HCT116 (cell line): ENCODE results near the gene MTMR1. TPM values are rescaled to one million over a fixed set of nuclear protein-coding genes. Genes with fewer than 3 reads are reported as not detected.

Source experiments
- ATAC-seq: fragments of 200-7000 bp; cut with Tn5 transposase; 2 replicates; pipeline ENCODE4 v1.9.1; 2020; ENCODE audit warnings: mild to moderate bottlenecking, moderate library complexity
- BruUV-seq: library from RNA; stranded (reverse); fragments of 400-500 nt; replicated peaks from 2 replicates; lab custom pipeline; 2021; lab: Mats Ljungman, UMichigan
- CTCF ChIA-PET: fragments of 300-600 bp; sonication (Branson Sonifier 250); formaldehyde crosslinking; loops from one replicate; lab custom pipeline; 2021; ENCODE audit warnings: antibody characterized with exemption; lab: Charles Lee
- POLR2A ChIA-PET: fragments of 300-600, 350-600 bp; sonication (Branson Sonifier 250); formaldehyde crosslinking; loops from one replicate; lab custom pipeline; 2021; ENCODE audit warnings: antibody characterized with exemption; lab: Charles Lee
- RAD21 ChIA-PET, 2 experiments: fragments of 300-600 bp; sonication (Branson Sonifier 250); formaldehyde crosslinking; loops; one replicate each; lab custom pipeline; 2023; ENCODE audit warnings: low total read pairs in 2 of 2; ENCODE audit not compliant: uncharacterized antibody in 2 of 2, unreplicated experiment in 2 of 2, low non-redundant PET in 1 of 2; lab: Charles Lee
- DNase-seq: peaks from one replicate; pipeline ENCODE4 v3.0.0-alpha.2; 2010; ENCODE audit warnings: low read depth, low spot score
- H2AFZ ChIP-seq: fragments of 200-600 bp; shearing (Covaris generic), sonication (generic); 2 replicates; pipeline ENCODE4 v1.6.1; 2017; ENCODE audit warnings: low read depth, mixed run types, mixed read lengths, antibody characterized with exemption, low read length; ENCODE audit not compliant: poor library complexity, severe bottlenecking
- H3K27ac ChIP-seq: 2 replicates; pipeline ENCODE4 v1.5.1; 2012; ENCODE audit warnings: low read depth, low read length
- H3K27me3 ChIP-seq: fragments of 200-600 bp; sonication (generic); 2 replicates; pipeline ENCODE4 v1.6.1; 2016; ENCODE audit warnings: mixed run types, low read length, mixed read lengths; ENCODE audit not compliant: insufficient read depth
- H3K36me3 ChIP-seq, 2 experiments: fragments of 200-500 bp in 1 of 2; fragments of 200-600 bp in 1 of 2; sonication (Bioruptor generic) in 1 of 2; sonication (generic) in 1 of 2; 2 replicates each; pipeline versions ENCODE4 v1.5.1 to v1.6.1; 2014 to 2016; ENCODE audit warnings: low read length in 2 of 2, inconsistent platforms in 1 of 2, mixed read lengths in 1 of 2, mixed run types in 1 of 2; ENCODE audit not compliant: insufficient read depth in 2 of 2, control insufficient read depth in 1 of 2
- H3K4me1 ChIP-seq, 2 experiments: fragments of 200-600 bp in 1 of 2; sonication (generic) in 1 of 2; 2 replicates each; pipeline versions ENCODE4 v1.5.1 to v1.6.1; 2012 to 2017; ENCODE audit warnings: low read length in 2 of 2, inconsistent platforms in 1 of 2, mild to moderate bottlenecking in 1 of 2, mixed read lengths in 1 of 2, mixed run types in 1 of 2, moderate library complexity in 1 of 2; ENCODE audit not compliant: insufficient read depth in 2 of 2, control insufficient read depth in 1 of 2
- H3K4me2 ChIP-seq: fragments of 200-600 bp; sonication (generic); 2 replicates; pipeline ENCODE4 v1.6.1; 2017; ENCODE audit warnings: mixed run types, low read length, mixed read lengths
- H3K4me3 ChIP-seq, 2 experiments: fragments of 200-600 bp in 1 of 2; sonication (generic) in 1 of 2; replicated peaks in 1 of 2; 2 replicates each; pipeline ENCODE4 v1.5.1; 2011 to 2016; ENCODE audit warnings: low read length in 2 of 2, control low read depth in 1 of 2, low read depth in 1 of 2, mild to moderate bottlenecking in 1 of 2, mixed read lengths in 1 of 2, mixed run types in 1 of 2
- H3K79me2 ChIP-seq: fragments of 200-600 bp; sonication (generic); 2 replicates; pipeline ENCODE4 v1.6.1; 2017; ENCODE audit warnings: mild to moderate bottlenecking, mixed run types, low read length, moderate library complexity, mixed read lengths; ENCODE audit not compliant: insufficient read depth
- H3K9ac ChIP-seq: fragments of 200-600 bp; sonication (generic); 2 replicates; pipeline ENCODE4 v1.6.1; 2016; ENCODE audit warnings: low read length, mixed read lengths
- H3K9me2 ChIP-seq: fragments of 200-600 bp; sonication (generic), shearing (Covaris generic); 2 replicates; pipeline ENCODE4 v1.6.1; 2017; ENCODE audit warnings: mixed run types, mild to moderate bottlenecking, moderate library complexity; ENCODE audit not compliant: insufficient read depth
- H3K9me3 ChIP-seq, 2 experiments: fragments of 200-500 bp in 1 of 2; fragments of 200-600 bp in 1 of 2; sonication (Bioruptor generic) in 1 of 2; sonication (generic) in 1 of 2; 2 replicates each; pipeline ENCODE4 v1.6.1; 2014 to 2017; ENCODE audit warnings: low read length in 2 of 2, mixed read lengths in 2 of 2, inconsistent platforms in 1 of 2, low read depth in 1 of 2, mild to moderate bottlenecking in 1 of 2, mixed run types in 1 of 2, moderate library complexity in 1 of 2; ENCODE audit not compliant: control insufficient read depth in 1 of 2, insufficient read depth in 1 of 2
- H4K20me1 ChIP-seq: fragments of 200-600 bp; sonication (generic), shearing (Covaris generic); 2 replicates; pipeline ENCODE4 v1.6.1; 2017; ENCODE audit warnings: mixed run types, mild to moderate bottlenecking, moderate library complexity; ENCODE audit not compliant: insufficient read depth
- CBX3 ChIP-seq: IDR thresholded peaks from 2 replicates; pipeline ENCODE4 v1.6.1; 2012; ENCODE audit warnings: low read depth
- CEBPB ChIP-seq: IDR thresholded peaks from 2 replicates; pipeline ENCODE4 v1.6.1; 2012; ENCODE audit warnings: low read depth
- EZH2 ChIP-seq: fragments of 200-600 bp; sonication (generic); IDR thresholded peaks from 2 replicates; pipeline ENCODE4 v1.6.1; 2017; ENCODE audit warnings: antibody characterized with exemption, mixed run types
- FOSL1 ChIP-seq: IDR thresholded peaks from 2 replicates; pipeline ENCODE4 v1.6.1; 2012; ENCODE audit warnings: low read depth
- JUND ChIP-seq: IDR thresholded peaks from 2 replicates; pipeline ENCODE4 v1.6.1; 2012
- POLR2A ChIP-seq: IDR thresholded peaks from 2 replicates; pipeline ENCODE4 v1.7.0; 2011; ENCODE audit warnings: borderline replicate concordance; ENCODE audit not compliant: insufficient read depth, insufficient read length; ENCODE audit errors: extremely low read depth
- POLR2AphosphoS5 ChIP-seq: IDR thresholded peaks from 2 replicates; pipeline ENCODE4 v1.6.1; 2011; ENCODE audit warnings: mild to moderate bottlenecking, low read depth, low read length, moderate library complexity
- RAD21 ChIP-seq: IDR thresholded peaks from 2 replicates; pipeline ENCODE4 v1.6.1; 2012; ENCODE audit warnings: low read depth, mild to moderate bottlenecking
- SIN3A ChIP-seq: IDR thresholded peaks from 2 replicates; pipeline ENCODE4 v1.6.1; 2012; ENCODE audit warnings: low read depth
- SP1 ChIP-seq: IDR thresholded peaks from 2 replicates; pipeline ENCODE4 v1.6.1; 2012; ENCODE audit warnings: low read depth
- SRF ChIP-seq: IDR thresholded peaks from 2 replicates; pipeline ENCODE4 v1.6.1; 2012; ENCODE audit warnings: low read depth
- YY1 ChIP-seq: IDR thresholded peaks from 2 replicates; pipeline ENCODE4 v1.6.1; 2011; ENCODE audit warnings: low read length, low read depth, moderate library complexity, mild to moderate bottlenecking; ENCODE audit not compliant: insufficient replicate concordance; ENCODE audit errors: extremely low read depth
- ZFX ChIP-seq: fragments of 450-650 bp; IDR thresholded peaks from 2 replicates; pipeline ENCODE4 v1.6.1; 2017
- ZNF274 ChIP-seq: fragments of 200-500 bp; sonication (Bioruptor generic); IDR thresholded peaks from 2 replicates; pipeline ENCODE4 v1.6.1; 2014; ENCODE audit warnings: mild to moderate bottlenecking, low read depth, low read length, inconsistent platforms
- intact Hi-C: fragments of 100-400 bp; cut with micrococcal nuclease; formaldehyde crosslinking; loops from 2 replicates; pipeline ENCODE4 v1.10.0; 2022
- total RNA-seq: library from RNA; stranded (reverse); gene quantifications from one replicate; pipeline ENCODE4 v1.2.1, GENCODE V29; 2021; ENCODE audit not compliant: unreplicated experiment
- TF ChIP-seq, protein P1 (sequence below), 3 experiments: fragments of 200-600 bp in 1 of 3; sonication (generic) in 1 of 3; IDR thresholded peaks in 2 of 3; conservative IDR thresholded peaks in 1 of 3; 2 replicates each; pipeline ENCODE4 v1.5.1; 2012 to 2017; ENCODE audit warnings: low read depth in 2 of 3, low read length in 2 of 3, antibody characterized with exemption in 1 of 3, borderline replicate concordance in 1 of 3, control low read depth in 1 of 3, mild to moderate bottlenecking in 1 of 3, mixed read lengths in 1 of 3, mixed run types in 1 of 3, moderate library complexity in 1 of 3; ENCODE audit not compliant: insufficient read depth in 1 of 3
- TF ChIP-seq, protein P2 (sequence below): IDR thresholded peaks from 2 replicates; pipeline ENCODE4 v1.6.1; 2012
- TF ChIP-seq, protein P3 (sequence below): IDR thresholded peaks from 2 replicates; pipeline ENCODE4 v1.6.1; 2012; ENCODE audit warnings: low read depth

MTMR1 gene
- total RNA-seq, 1 experiment from 2014 or later = 20.0 TPM

DNA sequence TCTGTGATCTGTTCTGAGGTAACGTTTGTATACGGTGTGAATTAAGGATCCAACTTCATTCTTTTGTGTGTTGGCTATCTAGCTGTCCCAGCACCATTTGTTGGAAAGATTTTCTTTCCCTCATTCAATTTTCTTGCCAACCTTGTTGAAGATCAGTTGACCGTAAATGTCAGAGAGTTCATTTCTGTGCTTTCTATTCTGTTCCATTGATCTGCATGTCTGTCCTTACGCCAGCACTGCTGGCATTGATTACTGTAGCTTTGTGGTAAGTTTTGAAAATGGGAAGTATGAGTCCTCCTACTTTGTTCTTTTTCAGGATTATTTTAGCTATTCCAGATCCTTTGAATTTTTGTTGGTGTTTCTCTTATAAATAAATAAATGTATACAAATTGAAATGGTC, 60.8 kb downstream of the MTMR1 start:
- POLR2A ChIA-PET = no interaction called here
- no peak overlapping the region for H3K4me2 ChIP-seq
- no peak overlapping the region for H3K4me3 ChIP-seq
- no peaks in the 10 kb centered on the region; a peak in 1 of 4 replicates for H3K36me3 ChIP-seq
- ATAC-seq = no peak
- no peaks in the 10 kb centered on the region for H3K9me3 ChIP-seq
- no peaks in the 10 kb centered on the region for H3K79me2 ChIP-seq
- no peak overlapping the region for H3K9ac ChIP-seq
- H3K9me2 ChIP-seq = no peaks in the 10 kb centered on the region
- no TSS peak for BruUV-seq
- TF ChIP-seq RAD21 (no peak), SIN3A (no peak), EZH2 (no peak), SP1 (no peak), JUND (no peak), FOSL1 (no peak), YY1 (no peak)
- TF ChIP-seq, all 23 proteins: peak for 0
- no peak for DNase-seq
- H3K27me3 ChIP-seq = no peaks in the 10 kb centered on the region
- no peaks in the 10 kb centered on the region for H3K4me1 ChIP-seq
- intact Hi-C loops = no loop called here
- H4K20me1 ChIP-seq = no peaks in the 10 kb centered on the region
- RAD21 ChIA-PET = no interaction called here
- no peak overlapping the region for H3K27ac ChIP-seq
- H2AFZ ChIP-seq = no peak overlapping the region
- CTCF ChIA-PET = no interaction called here

DNA sequence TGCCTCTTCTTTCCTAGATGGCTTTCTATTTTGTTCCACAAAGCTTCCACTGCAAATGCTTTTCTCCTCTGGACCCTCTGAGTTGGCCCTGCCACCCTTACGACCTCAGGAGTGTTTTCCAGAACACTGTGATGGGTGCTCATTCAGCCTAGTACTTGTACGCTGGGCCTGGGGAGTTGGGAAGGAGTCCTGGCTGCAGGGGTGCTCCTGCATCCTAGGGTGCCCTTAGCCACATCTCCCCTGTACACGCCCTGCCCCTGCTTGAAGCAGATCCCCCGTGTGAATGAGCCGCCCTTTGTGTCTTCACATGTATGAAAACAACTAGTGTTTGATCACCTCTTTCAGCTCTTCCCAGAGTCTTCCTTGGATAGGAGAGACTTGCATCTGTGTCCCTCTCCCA, 64.2 kb downstream of the MTMR1 start:
- H3K9me3 ChIP-seq = no peaks in the 10 kb centered on the region
- no peaks in the 10 kb centered on the region for H3K9me2 ChIP-seq
- intact Hi-C loops = no loop called here
- ChIA-PET CTCF (no interaction called here), RAD21 (no interaction called here), POLR2A (no interaction called here)
- no peaks in the 10 kb centered on the region for H3K79me2 ChIP-seq
- H4K20me1 ChIP-seq = no peaks in the 10 kb centered on the region
- no peak overlapping the region for H3K27ac ChIP-seq
- BruUV-seq = no TSS peak
- no peaks in the 10 kb centered on the region for H3K27me3 ChIP-seq
- DNase-seq (no peak), ATAC-seq (no peak)
- no peak overlapping the region for H3K4me2 ChIP-seq
- H3K36me3 ChIP-seq = no peaks in the 10 kb centered on the region; a peak in 1 of 4 replicates
- H3K4me3 ChIP-seq = no peak overlapping the region
- H3K9ac ChIP-seq = no peak overlapping the region
- no peaks in the 10 kb centered on the region for H3K4me1 ChIP-seq
- no peak overlapping the region for H2AFZ ChIP-seq
- TF ChIP-seq CBX3 = no peak
- TF ChIP-seq ZNF274 = no peak
- no peak for TF ChIP-seq POLR2A
- TF ChIP-seq, protein P1, sequence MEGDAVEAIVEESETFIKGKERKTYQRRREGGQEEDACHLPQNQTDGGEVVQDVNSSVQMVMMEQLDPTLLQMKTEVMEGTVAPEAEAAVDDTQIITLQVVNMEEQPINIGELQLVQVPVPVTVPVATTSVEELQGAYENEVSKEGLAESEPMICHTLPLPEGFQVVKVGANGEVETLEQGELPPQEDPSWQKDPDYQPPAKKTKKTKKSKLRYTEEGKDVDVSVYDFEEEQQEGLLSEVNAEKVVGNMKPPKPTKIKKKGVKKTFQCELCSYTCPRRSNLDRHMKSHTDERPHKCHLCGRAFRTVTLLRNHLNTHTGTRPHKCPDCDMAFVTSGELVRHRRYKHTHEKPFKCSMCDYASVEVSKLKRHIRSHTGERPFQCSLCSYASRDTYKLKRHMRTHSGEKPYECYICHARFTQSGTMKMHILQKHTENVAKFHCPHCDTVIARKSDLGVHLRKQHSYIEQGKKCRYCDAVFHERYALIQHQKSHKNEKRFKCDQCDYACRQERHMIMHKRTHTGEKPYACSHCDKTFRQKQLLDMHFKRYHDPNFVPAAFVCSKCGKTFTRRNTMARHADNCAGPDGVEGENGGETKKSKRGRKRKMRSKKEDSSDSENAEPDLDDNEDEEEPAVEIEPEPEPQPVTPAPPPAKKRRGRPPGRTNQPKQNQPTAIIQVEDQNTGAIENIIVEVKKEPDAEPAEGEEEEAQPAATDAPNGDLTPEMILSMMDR (IDR thresholded peaks at IDR 0.05 in 2 of 3, conservative IDR thresholded peaks at IDR 0.05 in 1 of 3; ENCODE audit: borderline replicate concordance in 1 of 3, insufficient read depth in 1 of 3, low read depth in 2 of 3, low read length in 2 of 3) = no peak
- no peak for TF ChIP-seq POLR2AphosphoS5
- no peak for TF ChIP-seq SIN3A
- no peak for TF ChIP-seq ZFX
- TF ChIP-seq YY1 = no peak
- no peak for TF ChIP-seq SRF
- TF ChIP-seq JUND = no peak
- TF ChIP-seq, protein P2, sequence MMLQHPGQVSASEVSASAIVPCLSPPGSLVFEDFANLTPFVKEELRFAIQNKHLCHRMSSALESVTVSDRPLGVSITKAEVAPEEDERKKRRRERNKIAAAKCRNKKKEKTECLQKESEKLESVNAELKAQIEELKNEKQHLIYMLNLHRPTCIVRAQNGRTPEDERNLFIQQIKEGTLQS = no peak
- TF ChIP-seq SP1 = no peak
- TF ChIP-seq CEBPB = no peak
- TF ChIP-seq RAD21 = no peak
- TF ChIP-seq, protein P3, sequence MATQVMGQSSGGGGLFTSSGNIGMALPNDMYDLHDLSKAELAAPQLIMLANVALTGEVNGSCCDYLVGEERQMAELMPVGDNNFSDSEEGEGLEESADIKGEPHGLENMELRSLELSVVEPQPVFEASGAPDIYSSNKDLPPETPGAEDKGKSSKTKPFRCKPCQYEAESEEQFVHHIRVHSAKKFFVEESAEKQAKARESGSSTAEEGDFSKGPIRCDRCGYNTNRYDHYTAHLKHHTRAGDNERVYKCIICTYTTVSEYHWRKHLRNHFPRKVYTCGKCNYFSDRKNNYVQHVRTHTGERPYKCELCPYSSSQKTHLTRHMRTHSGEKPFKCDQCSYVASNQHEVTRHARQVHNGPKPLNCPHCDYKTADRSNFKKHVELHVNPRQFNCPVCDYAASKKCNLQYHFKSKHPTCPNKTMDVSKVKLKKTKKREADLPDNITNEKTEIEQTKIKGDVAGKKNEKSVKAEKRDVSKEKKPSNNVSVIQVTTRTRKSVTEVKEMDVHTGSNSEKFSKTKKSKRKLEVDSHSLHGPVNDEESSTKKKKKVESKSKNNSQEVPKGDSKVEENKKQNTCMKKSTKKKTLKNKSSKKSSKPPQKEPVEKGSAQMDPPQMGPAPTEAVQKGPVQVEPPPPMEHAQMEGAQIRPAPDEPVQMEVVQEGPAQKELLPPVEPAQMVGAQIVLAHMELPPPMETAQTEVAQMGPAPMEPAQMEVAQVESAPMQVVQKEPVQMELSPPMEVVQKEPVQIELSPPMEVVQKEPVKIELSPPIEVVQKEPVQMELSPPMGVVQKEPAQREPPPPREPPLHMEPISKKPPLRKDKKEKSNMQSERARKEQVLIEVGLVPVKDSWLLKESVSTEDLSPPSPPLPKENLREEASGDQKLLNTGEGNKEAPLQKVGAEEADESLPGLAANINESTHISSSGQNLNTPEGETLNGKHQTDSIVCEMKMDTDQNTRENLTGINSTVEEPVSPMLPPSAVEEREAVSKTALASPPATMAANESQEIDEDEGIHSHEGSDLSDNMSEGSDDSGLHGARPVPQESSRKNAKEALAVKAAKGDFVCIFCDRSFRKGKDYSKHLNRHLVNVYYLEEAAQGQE = no peak
